Glutamatergic neuron (in vitro differentiated cells): ENCODE measurements around the gene CCT2. TPM values are rescaled to one million over a fixed set of nuclear protein-coding genes. Genes with fewer than 3 reads are reported as not detected.

Experiments
- DNase-seq: peaks from one replicate; pipeline ENCODE4 v3.0.0; 2022
- H3K27ac Mint-ChIP-seq: one replicate; pipeline ENCODE4 v1.8.0; 2020; ENCODE audit warnings: mild to moderate bottlenecking, mixed read lengths, inconsistent platforms; ENCODE audit not compliant: unreplicated experiment
- H3K27me3 Mint-ChIP-seq: one replicate; pipeline ENCODE4 v1.8.0; 2020; ENCODE audit warnings: mild to moderate bottlenecking, moderate library complexity, mixed read lengths, inconsistent platforms; ENCODE audit not compliant: unreplicated experiment
- H3K36me3 Mint-ChIP-seq: one replicate; pipeline ENCODE4 v1.8.0; 2020; ENCODE audit warnings: mild to moderate bottlenecking, mixed read lengths, inconsistent platforms; ENCODE audit not compliant: unreplicated experiment
- H3K4me1 Mint-ChIP-seq: one replicate; pipeline ENCODE4 v1.8.0; 2020; ENCODE audit warnings: mild to moderate bottlenecking, low read depth, mixed read lengths, inconsistent platforms; ENCODE audit not compliant: unreplicated experiment
- H3K4me3 Mint-ChIP-seq: one replicate; pipeline ENCODE4 v1.8.0; 2020; ENCODE audit warnings: mild to moderate bottlenecking, mixed read lengths, inconsistent platforms; ENCODE audit not compliant: unreplicated experiment
- H3K9me3 Mint-ChIP-seq: one replicate; pipeline ENCODE4 v1.8.0; 2020; ENCODE audit warnings: mild to moderate bottlenecking, moderate library complexity, mixed read lengths, inconsistent platforms; ENCODE audit not compliant: unreplicated experiment
- CTCF ChIP-seq: fragments of 200-600 bp; sonication (generic); IDR thresholded peaks from one replicate; pipeline ENCODE4 v1.5.0; 2021; ENCODE audit not compliant: partially characterized antibody, unreplicated experiment
- total RNA-seq: library from RNA; stranded (reverse); fragmentation: NEBNext Ultra II Directional; extraction: Animal tissue kit (Norgen Biotek cat#: 25700); gene quantifications from one replicate; pipeline ENCODE4 v1.2.1, GENCODE V29; 2021; ENCODE audit not compliant: unreplicated experiment

The CCT2 gene
- total RNA-seq, 1 donor from 2014 or later, result 298 TPM

DNA sequence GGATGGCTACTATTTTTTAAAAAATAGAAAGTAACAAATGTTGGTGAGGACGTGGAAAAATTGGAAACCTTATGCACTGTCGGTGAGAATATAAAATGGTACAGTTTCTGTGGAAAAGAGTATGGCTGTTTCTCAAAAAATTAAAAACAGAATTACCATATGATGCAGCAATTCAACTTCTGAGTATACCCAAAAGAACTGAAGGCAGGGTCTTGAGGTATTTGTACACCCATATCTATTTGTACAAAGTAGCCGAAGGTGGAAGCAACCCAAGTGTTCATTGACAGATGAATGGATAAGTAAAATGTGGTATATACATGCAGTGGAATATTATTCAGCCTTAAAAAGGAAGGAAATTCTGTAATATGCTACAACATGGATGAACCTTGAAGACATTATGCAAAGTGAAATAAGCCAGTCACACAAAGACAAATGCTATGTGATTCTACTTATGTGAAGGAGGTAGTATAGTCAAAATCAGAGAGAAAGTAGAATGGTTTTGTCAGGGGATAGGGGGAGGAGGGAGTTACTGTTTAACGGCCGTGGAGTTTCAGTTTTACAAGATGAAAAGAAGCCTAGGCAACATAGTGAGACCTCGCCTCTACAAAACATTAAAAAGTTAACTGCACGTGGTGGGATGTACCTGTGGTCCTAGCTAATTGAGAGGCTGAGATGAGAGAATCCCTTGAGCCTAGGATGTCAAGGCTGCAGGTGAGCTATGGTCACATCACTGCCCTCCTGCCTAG lies 38.4 kb upstream of the CCT2 start:
- no peaks in the 10 kb centered on the region for H3K4me1 Mint-ChIP-seq
- no peak overlapping the region for H3K27ac Mint-ChIP-seq
- no peak for DNase-seq
- H3K27me3 Mint-ChIP-seq, result no peaks in the 10 kb centered on the region
- no peak overlapping the region for H3K4me3 Mint-ChIP-seq
- TF ChIP-seq CTCF, result no peak
- peaks cover 6% of the 10 kb centered on the region for H3K9me3 Mint-ChIP-seq
- H3K36me3 Mint-ChIP-seq, result peaks cover 12% of the 10 kb centered on the region

GRCh38 chr12:69548687-69549086 lies 36.6 kb upstream of the CCT2 start:
- H3K27ac Mint-ChIP-seq, result no peak overlapping the region
- DNase-seq, result no peak
- H3K4me3 Mint-ChIP-seq, result no peak overlapping the region
- peaks cover 3% of the 10 kb centered on the region for H3K4me1 Mint-ChIP-seq
- H3K36me3 Mint-ChIP-seq, result peaks cover 6% of the 10 kb centered on the region
- no peak for TF ChIP-seq CTCF
- H3K27me3 Mint-ChIP-seq, result no peaks in the 10 kb centered on the region
- peaks cover 3% of the 10 kb centered on the region for H3K9me3 Mint-ChIP-seq

DNA sequence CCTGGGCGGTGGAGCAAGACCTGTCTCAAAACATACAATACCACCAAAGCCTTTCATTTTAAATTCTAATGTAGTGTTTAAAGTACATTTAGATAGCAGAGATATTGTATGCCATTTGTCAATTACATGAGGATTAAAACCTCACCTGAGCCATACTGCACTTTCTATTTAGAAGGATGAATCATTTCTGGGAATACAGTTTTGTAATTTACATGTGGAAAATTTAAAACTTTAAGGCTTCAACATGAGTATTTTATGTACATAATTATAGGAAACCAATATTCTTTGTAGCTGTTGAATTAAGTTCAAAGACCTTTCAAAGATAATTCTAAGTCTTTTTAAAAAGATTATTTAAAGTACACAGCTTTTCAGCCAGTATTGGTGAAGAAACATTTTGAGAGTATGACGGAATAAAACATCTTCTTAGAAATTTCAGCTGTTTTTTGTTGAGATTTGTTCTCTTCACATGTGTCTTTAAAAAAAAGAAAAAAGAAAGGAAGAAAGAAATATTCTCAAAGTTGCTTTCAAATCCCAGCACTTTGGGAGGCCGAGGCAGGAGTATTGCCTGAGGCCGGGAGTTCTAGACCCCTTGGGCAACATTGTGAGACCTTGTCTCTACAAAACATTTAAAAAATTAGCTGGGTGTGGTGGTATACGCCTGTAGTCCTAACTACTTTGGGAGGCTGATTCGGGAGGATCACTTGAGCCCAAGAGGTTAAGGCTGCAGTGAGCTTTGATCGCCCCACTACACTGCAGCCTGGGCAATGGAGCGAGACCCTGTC lies 34.5 kb upstream of the CCT2 start:
- H3K27ac Mint-ChIP-seq, result no peak overlapping the region
- no peak for DNase-seq
- no peaks in the 10 kb centered on the region for H3K36me3 Mint-ChIP-seq
- no peak overlapping the region for H3K4me3 Mint-ChIP-seq
- H3K9me3 Mint-ChIP-seq, result peaks cover 1% of the 10 kb centered on the region
- no peaks in the 10 kb centered on the region for H3K27me3 Mint-ChIP-seq
- peaks cover 3% of the 10 kb centered on the region for H3K4me1 Mint-ChIP-seq
- no peak for TF ChIP-seq CTCF

DNA sequence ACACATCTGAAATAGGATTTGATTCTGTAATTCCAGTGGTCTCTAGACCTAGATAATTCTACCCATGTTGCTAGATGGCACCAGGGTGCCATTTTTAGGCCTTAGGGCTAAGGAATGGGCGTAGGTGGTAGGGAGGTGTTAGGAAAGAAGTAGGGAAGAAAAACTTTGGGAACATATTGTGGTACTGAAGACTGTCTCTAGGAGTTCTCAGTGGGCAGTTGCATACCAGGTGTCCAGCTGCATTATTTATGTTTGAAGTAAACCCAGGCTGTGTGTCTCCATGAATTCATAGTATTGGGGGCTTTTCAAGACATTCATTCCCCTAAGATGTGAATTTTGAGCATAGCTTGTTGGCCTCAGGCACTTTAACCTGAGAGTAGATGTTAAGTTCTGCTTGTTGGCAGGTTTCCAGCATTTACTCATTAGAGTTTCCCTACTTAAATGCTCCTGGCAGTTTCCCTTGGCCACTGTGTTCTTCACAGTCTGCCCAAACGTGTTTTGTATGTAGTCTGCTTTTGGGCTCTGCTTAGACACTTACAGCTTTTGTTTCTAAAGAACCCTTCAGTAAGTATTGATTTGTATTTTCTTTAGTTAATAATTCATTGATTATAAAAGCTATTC lies 31.5 kb upstream of the CCT2 start:
- Mint-ChIP-seq H3K27ac (no peak overlapping the region), H3K9me3 (peaks cover 1% of the 10 kb centered on the region), H3K36me3 (no peaks in the 10 kb centered on the region), H3K27me3 (no peaks in the 10 kb centered on the region), H3K4me3 (no peak overlapping the region), H3K4me1 (peaks cover 3% of the 10 kb centered on the region)
- TF ChIP-seq CTCF, result no peak
- DNase-seq, result no peak
